SK-N-MC (cell line): ENCODE data around the gene UBFD1.

Source experiments
- EZH2 ChIP-seq: fragments of 200-600 bp; sonication (generic); IDR thresholded peaks from one replicate; pipeline ENCODE4 v1.6.1; 2017; ENCODE audit warnings: antibody characterized with exemption
- POLR2AphosphoS5 ChIP-seq: IDR thresholded peaks from 2 replicates; pipeline ENCODE4 v1.6.1; 2012; ENCODE audit warnings: mild to moderate bottlenecking, low read depth, low read length, borderline replicate concordance

DNA sequence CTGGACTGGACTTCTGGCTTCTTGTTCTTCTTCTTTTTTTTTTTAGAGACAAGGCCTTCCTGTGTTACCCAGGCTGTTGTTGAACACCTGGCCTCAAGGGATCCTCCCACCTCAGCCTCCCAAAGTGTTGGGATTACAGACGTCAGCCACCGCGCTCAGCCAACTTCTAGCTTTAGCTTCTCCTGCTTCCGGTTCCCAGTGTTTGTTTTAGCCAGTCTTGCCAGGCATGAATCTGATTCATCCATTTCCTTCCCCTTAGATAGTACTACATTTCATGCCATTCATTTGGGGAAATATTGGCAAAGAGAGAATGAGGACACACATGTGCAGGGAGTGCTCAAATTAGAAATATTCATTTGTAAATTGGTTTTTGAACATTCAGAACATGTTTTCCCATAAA is 50.7 kb downstream of the UBFD1 start:
- TF ChIP-seq EZH2, result no peak
- TF ChIP-seq POLR2AphosphoS5, result no peak
